NB4 (cell line): Measurements from ENCODE around the gene HDAC3.

Source experiments
- DNase-seq: peaks from one replicate; pipeline ENCODE4 v3.0.0; 2010; ENCODE audit warnings: low read depth
- H3K4me3 ChIP-seq: one replicate; pipeline ENCODE4 v1.5.1; 2011; ENCODE audit warnings: mild to moderate bottlenecking, low read depth, low read length, moderate library complexity
- MYC ChIP-seq: IDR thresholded peaks from 2 replicates; pipeline ENCODE4 v1.6.1; 2011; ENCODE audit warnings: low read depth, low read length
- POLR2A ChIP-seq: IDR thresholded peaks from 2 replicates; pipeline ENCODE4 v1.6.1; 2011; ENCODE audit warnings: mild to moderate bottlenecking; ENCODE audit not compliant: insufficient read length; ENCODE audit errors: extremely low read depth
- TF ChIP-seq, protein P1 (sequence below): IDR thresholded peaks from 2 replicates; pipeline ENCODE4 v1.6.1; 2011; ENCODE audit warnings: low read depth, low read length
- TF ChIP-seq, protein P2 (sequence below): IDR thresholded peaks from one replicate; pipeline ENCODE4 v1.5.1; 2012; ENCODE audit warnings: low read depth, low read length

Gene HDAC3

DNA sequence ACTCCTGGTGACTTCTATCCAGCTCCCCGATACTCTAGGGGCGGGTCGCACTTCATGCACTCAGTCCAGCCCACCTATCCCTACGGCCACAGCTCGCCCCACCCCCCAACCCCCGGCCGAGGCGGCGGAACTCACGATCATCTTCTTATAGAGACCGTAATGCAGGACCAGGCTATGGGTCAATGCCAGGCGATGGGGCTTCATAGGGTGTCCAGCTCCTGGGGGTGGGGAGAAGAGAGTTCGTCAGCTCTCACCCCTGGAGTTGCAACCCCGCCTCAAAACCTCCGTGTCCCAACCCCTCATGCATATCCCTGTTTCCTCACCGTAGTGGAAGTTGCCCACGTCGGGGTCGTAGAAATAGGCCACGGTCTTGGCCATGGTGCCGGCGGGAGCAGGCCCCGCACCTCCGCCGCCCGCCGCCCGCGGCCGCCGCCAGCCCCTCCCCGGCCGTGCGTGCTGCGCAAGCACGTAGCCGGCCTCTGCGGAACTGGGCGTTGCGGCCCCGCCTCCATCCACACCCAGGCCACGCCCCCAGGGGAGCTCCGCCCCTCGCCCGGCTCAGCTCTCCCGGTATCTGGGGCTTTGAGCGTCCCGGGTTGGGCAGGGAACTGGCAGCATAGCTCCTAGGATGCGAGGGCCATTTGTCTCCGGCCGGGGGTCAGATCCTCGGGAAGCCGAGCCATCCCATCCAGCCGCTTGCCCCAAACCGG is at the start of gene HDAC3, which contains the start of gene RELL2:
HDAC3 (minus strand) TSS at position 437 of the 710 bp plus-strand sequence; CDS start at position 378, 59 bp downstream.
RELL2 (plus strand) TSS at position 585 of the 710 bp plus-strand sequence. CDS start 1,229 bp downstream, outside the sequence.
- DNase-seq, result peak; percentile 89

DNA sequence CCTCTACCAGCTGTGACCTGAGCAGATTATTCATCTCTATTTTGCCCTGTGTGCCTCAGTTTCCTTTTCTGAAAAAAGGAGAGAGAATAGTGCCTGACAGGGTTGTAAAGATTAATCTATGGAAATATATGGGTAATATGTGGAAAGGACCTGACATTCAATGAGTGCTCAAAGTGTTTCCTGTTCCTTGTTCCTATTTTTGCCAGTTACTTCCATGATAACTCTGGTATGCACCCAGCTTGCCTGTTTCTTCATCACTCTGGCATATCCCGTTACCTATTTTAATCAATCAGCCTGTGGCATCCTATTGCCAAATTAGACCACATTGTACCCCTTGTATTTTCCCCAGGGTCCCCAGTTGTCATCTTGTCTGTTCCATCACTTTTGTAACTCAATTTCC is 48.9 kb upstream of the HDAC3 start:
- no peak for DNase-seq
- TF ChIP-seq MYC (no peak), POLR2A (no peak)
- TF ChIP-seq, protein P1, sequence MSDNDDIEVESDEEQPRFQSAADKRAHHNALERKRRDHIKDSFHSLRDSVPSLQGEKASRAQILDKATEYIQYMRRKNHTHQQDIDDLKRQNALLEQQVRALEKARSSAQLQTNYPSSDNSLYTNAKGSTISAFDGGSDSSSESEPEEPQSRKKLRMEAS, result no peak
- no peak overlapping the region for H3K4me3 ChIP-seq

More for the DNA sequence above, at the start of gene HDAC3, which contains the start of gene RELL2:
- H3K4me3 ChIP-seq, result peak within 1 kb of the TSS; percentile 96
- TF ChIP-seq POLR2A (peak; percentile 64), MYC (no peak)

DNA sequence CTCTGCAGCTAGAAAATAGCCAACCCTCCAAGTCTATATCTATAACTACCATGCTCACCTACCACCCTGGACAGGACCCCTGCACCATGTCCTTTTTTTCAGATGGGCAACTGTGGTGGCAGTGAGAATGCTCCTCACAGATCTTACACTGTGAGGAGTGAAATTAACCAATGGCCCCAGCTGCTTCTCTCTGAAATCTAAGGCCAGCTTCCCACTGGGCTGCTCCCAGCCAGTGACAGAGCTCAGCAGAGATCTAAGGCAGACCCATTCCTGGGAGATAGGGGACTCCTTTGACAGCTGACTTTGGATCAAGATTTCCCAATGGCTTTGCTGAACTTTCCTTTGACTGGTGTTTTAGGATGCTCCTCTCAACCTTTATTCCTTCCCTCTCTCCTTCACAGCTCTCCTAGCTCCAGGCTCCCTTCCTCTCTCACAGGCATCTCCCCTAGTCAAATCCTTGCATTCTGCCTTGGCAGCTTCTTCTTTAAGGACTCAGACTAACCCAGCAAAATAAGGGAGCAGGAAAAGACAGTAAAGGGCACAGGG is 47.0 kb upstream of the HDAC3 start:
- H3K4me3 ChIP-seq, result no peak overlapping the region
- TF ChIP-seq POLR2A, result no peak
- no peak for TF ChIP-seq MYC
- TF ChIP-seq, protein P2, sequence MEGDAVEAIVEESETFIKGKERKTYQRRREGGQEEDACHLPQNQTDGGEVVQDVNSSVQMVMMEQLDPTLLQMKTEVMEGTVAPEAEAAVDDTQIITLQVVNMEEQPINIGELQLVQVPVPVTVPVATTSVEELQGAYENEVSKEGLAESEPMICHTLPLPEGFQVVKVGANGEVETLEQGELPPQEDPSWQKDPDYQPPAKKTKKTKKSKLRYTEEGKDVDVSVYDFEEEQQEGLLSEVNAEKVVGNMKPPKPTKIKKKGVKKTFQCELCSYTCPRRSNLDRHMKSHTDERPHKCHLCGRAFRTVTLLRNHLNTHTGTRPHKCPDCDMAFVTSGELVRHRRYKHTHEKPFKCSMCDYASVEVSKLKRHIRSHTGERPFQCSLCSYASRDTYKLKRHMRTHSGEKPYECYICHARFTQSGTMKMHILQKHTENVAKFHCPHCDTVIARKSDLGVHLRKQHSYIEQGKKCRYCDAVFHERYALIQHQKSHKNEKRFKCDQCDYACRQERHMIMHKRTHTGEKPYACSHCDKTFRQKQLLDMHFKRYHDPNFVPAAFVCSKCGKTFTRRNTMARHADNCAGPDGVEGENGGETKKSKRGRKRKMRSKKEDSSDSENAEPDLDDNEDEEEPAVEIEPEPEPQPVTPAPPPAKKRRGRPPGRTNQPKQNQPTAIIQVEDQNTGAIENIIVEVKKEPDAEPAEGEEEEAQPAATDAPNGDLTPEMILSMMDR, result no peak
- TF ChIP-seq, protein P1, result no peak
- DNase-seq, result no peak

DNA sequence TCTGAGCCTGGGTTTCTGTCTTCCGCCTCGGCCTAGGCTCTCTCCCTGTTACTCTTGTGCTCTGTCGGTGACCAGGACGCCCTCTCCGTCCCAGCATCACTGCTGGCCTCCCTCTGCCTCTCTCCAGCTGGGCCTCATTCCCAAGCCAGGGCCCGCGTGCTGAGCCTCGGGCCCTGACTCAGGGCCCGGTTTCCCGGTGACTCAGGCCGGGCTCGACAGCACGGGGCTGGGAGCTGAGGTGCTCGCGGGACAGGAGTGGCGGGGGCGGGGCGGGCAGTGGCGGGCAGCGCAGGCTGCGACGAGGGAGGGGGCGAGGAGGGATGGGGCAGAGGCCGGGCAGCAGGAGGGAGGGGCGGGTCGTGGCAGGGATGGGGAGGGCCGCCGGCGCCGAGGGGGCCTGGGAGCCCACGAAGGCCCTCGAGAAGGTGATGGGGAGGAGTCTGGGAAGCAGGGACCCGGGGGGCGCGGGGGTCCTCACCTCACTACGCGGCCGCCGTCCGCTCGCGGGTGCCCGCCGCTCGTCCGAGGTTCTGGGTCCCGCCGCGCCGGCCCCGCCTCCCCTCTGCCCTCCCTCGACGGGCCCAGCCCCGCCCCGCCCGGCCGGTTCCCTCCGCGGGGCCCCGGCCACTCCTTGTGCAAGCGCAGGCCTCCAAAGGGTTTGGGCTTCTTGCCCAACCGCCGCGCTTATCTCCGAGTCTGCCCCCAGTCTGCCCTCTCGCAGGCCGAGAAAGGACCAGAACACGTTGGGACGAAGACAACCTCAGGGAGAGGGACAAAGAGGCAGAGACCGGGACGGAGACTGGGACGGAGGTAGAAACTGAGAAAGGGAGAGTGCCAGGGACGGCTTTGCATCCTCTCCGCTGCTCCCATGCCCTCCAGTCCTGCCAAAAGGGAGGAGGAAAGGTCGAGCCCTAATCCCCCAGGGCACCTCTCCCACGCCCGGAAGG is 45.3 kb upstream of the HDAC3 start, which contains the start of gene ARAP3:
ARAP3 (minus strand) TSS at position 536 of the 947 bp plus-strand sequence. CDS start 1,744 bp downstream, outside the sequence.
- DNase-seq, result peak; percentile 89
- H3K4me3 ChIP-seq, result peak within 1 kb of the TSS; percentile 55
- peak; percentile 41 for TF ChIP-seq POLR2A
- TF ChIP-seq, protein P1, result 0 out of 2 replicates have a peak, but pooled peaks have one; percentile 6
- TF ChIP-seq, protein P2, result no peak
- no peak; the same call in 1 of the 2 replicates for TF ChIP-seq MYC

DNA sequence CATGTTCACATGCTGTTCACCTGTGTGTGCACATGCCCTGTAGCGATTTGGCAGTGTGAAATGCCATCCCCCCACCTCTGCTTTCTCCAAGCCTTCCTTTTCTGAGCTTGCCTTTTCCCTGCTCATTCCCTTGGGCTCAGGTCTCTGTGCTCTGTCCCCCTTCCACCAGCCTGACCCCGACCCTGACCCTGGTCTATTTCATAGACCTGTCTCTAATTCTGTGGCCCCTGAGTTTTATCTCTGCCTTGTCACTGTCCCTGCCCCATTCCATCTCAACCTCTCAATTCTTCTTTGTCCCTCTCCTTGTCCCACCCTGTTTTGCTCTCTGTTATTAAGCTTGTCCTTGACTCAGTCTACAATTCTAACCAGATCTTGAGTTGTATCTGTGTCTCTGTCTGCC is 44.6 kb upstream of the HDAC3 start:
- H3K4me3 ChIP-seq, result peak overlapping the region; percentile 55
- no peak for DNase-seq
- TF ChIP-seq, protein P2, result no peak
- TF ChIP-seq, protein P1, result 0 out of 2 replicates have a peak, but pooled peaks have one; percentile 27

DNA sequence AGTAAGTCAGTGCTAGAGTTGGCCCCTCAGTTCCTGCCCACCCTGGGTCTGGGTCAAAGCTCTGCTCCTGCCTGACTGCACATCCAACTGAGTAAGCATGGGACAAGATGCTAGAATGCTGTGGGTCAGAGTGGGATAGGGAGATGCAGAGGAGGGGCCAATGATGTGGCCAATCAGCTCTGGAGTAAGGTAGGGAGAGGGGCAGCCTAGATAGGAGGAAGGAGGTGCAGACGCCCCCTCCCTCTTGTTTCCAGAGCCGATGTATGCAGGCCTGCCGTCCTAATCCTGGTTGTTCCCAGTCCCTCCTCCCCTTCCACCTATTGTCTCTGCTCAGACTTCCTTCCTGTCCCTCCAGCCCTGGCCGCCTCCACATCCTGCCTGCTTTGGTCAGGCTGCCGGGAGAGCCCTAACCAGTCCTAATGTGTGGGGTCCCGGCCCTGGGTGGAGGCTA is 44.1 kb upstream of the HDAC3 start:
- DNase-seq, result peak; percentile 18
- peak overlapping the region; percentile 55 for H3K4me3 ChIP-seq
- TF ChIP-seq, protein P1, result no peak
